ENCODE data around the gene ZNF106. TPM values are rescaled to one million over a fixed set of nuclear protein-coding genes. Genes with fewer than 3 reads are reported as not detected.

ZNF106 gene
- polyA plus RNA-seq (2013, experiment 1 of 2; ENCODE audit: insufficient read length) = 23.8 TPM
- polyA plus RNA-seq (2013, experiment 2 of 2; ENCODE audit: insufficient read length) = 30.9 TPM

GRCh38 chr15:42490671-42491538, at the start of gene ZNF106:
TSS of gene ZNF106 (minus strand) at chr15:42491141. CDS start at chr15:42472289, 18,852 bp downstream.
- peak; percentile 93 for DNase-seq

- no peak for DNase-seq
Observed at GRCh38 chr15:42533246-42533645, 42.3 kb upstream of the ZNF106 start.

GRCh38 chr15:42528970-42529369, 38.0 kb upstream of the ZNF106 start:
- DNase-seq = no peak

- no peak for DNase-seq
Observed at GRCh38 chr15:42523331-42523730, 32.4 kb upstream of the ZNF106 start.

- DNase-seq = peak; percentile 14
Observed at GRCh38 chr15:42511007-42511391, 20.1 kb upstream of the ZNF106 start.

- DNase-seq = no peak
Observed at GRCh38 chr15:42510258-42511006, 19.5 kb upstream of the ZNF106 start.

DNA sequence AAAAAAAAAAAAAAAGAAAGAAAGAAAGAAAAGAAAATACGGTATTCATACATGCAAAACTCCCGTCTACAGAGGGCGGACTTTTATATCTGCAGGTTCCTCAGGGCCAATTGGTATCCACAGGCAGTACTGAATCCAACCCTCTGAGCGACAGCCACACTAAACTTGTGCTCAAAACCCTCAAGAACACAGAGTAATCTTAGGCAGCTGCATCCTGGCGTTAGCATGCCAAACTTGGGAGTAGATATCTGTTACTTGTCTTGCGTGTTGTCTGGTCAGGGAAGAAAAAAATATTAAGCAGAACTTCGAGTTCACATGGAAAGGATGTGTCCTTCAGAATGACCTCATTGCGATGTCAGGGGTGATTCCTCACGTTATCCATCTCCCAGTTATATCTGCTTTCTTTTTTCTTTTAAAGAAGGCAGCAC, 17.3 kb upstream of the ZNF106 start:
- no peak for DNase-seq

DNA sequence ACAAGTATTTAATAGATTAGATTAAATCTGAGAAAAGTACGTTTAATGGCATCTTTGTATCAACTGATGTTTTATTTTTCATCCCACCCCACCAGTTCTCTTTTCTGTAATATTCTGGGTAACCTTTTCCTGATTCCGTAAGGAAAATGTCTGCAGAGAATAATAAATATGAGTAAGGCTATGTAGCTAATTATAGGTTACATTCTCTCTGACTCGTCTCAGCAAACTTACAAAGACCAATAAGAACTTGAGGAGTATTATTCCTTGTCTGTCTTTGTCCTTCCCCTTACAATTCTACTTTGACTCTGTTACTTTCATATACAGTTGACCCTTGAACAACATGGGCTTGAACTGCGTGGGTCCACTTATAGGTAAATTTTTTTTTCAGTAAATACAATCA, 16.6 kb upstream of the ZNF106 start:
- no peak for DNase-seq

GRCh38 chr15:42504631-42505030, 13.7 kb upstream of the ZNF106 start:
- no peak for DNase-seq

DNA sequence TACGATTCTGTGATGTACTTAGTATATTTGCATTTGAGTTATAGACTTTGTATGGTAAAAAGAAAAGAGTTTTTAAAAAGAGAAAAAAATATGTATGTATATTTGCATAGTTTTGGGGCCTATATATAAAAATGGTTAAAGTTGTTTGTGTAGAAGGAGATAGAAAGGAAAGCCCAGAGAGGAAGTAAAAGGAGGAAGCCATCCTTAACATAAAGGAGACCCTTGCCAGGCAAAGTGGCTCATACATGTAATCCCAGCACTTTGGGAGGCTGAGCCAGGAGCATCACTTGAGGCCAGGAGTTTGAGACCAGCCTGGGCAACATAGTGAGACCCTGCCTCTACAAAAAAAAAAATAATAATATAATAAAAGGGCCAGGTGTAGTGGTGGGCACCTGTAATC, 12.9 kb upstream of the ZNF106 start:
- DNase-seq = no peak

- no peak for DNase-seq
Observed at GRCh38 chr15:42502477-42502876, 11.5 kb upstream of the ZNF106 start.

DNA sequence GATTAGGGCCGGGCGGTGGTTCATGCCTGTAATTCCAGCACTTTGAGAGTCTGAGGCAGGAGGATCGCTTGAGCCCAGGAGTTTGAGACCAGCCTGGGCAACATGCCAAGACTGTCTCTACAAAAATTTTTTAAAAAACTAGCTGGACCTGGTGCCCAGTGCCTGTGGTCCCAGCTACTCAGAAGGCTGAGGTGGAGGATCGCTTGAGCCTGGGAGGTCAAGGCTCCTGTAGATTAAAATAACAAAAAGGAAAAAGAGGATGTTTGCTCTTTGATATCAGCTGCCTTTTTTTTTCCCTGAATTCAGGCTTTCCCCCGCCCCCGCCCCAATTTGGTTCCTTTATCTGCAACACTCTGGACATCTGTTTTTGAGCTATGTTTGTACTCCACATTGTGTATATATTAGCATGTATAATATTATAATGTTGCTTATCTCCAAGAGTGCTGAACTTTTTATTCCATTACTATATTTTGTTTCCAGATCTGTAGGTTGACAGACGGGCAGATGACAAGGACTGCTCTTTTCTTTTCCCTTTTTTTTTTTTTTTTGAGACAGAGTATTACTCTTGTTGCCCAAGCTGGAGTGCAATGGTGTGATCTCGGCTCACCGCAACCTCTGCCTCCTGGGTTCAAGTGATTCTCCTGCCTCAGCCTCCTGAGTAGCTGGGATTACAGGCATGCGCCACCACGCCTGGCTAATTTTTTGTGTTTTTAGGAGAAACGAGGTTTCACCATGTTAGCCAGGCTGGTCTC, 9.1 kb upstream of the ZNF106 start:
- DNase-seq = peak; percentile 22

DNA sequence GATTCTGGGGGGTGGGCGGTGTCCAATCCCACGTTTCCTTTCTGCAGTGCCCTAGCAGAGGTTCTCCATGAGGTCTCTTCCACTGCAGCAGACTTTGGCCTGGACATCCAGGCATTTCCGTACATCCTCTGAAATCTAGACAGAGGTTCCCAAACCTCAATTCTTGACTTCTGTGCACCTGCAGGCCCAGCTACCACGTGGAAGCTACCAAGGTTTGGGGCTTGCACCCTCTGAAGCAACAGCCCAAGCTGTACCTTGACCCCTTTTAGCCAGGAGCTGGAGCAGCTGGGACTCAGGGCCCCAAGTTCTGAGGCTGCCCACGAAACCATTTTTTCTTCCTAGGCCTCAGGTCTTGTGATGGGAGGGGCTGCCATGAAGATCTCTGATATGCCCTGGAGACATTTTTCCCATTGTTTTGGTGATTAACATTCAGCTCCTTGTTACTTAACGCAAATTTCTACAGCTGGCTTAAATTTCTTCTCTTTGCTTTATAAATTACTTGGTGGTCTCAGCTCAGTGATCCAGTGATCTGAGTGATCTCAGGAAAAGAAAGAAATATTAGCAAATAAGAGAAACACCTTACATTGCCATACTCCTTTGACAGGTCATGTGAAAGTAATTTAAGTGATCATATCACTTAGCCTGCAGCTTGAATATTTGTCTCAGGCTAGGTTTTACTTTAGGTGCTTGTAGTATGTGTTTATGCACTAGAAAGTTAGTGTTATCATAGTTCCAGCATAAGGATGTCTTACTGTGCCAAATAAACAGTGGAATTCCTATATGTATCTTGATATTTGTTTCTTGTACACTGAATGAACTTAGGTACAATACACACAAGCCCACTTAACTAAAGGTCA, 7.5 kb upstream of the ZNF106 start:
- DNase-seq = no peak

DNA sequence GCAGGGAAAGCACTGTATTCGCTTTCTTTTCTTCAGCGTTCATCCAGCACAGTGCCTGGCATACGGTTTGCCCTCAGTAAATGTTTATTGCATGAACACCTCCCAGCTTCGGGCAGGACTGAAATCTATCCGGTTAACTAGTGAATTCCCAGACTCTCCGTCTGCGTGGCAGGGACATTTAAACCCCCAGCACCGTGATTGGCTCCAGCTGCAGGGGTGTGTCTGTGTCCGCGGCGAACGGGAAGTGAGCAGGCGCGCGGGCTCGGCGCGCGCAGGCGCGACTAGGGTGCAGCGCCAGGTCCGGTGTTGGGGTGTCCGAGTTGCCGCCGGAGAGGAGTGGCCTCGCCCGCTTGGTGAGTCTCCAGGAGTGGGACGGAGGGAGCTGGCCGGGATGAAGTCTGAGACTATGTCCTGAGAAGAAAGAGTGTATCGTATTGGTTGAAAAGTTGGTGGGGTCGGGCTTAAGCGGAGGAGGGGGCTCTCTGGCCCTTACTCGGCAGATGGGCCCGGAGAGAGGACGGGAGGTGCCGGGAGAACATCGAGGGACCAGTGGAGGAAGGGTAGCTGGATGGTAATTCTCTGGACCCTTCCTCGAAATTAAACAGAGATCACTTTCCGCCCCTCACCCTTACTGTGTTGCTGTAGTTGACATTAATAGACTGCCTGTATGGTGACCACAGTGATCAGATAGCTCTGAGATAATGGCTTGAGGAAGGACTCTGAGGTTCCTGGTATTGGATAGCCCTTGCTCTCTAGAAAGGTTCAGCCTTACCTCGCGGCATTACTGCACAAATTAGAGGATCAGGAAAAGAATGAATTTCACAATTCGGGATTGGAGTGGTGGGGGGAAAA, 4.6 kb upstream of the ZNF106 start, which contains the start of gene SNAP23:
TSS of gene SNAP23 (plus strand) at position 274 of the 852 bp plus-strand sequence. CDS start 16,213 bp downstream, outside the sequence.
- DNase-seq = peak; percentile 96

GRCh38 chr15:42494998-42495360, 4.0 kb upstream of the ZNF106 start:
- peak; percentile 68 for DNase-seq

GRCh38 chr15:42493679-42494078, 2.7 kb upstream of the ZNF106 start:
- DNase-seq = no peak

- peak; percentile 72 for DNase-seq
Observed at GRCh38 chr15:42491539-42492225, 741 bp upstream of the ZNF106 start.

DNA sequence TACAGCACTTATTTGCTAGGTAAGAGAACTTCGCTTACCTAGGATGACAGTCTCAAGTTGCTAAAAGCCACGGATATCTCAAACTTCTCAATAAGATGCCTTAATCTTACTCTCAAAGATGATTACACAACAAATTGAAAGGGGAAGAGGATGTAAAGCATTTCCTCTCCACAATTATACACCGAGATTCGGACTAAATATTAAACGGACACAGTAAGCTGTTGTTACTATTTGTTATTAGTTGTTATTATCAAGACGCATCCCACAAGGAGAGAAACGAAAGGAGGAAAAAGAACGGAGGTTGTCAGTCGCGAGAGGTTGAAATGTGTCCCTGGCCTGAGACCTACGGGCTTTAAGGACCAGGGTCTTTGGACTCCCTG, 660 bp downstream of the ZNF106 start:
- DNase-seq = no peak

- no peak for DNase-seq
Observed at GRCh38 chr15:42483677-42484076, 7.3 kb downstream of the ZNF106 start.

- no peak for DNase-seq
Observed at GRCh38 chr15:42482701-42483100, 8.2 kb downstream of the ZNF106 start.
